Measurements from ENCODE around the gene REPIN1.

The REPIN1 gene

GRCh38 chr7:150337179-150337578 is 31.4 kb upstream of the REPIN1 start:
- TF ChIP-seq, protein P1, sequence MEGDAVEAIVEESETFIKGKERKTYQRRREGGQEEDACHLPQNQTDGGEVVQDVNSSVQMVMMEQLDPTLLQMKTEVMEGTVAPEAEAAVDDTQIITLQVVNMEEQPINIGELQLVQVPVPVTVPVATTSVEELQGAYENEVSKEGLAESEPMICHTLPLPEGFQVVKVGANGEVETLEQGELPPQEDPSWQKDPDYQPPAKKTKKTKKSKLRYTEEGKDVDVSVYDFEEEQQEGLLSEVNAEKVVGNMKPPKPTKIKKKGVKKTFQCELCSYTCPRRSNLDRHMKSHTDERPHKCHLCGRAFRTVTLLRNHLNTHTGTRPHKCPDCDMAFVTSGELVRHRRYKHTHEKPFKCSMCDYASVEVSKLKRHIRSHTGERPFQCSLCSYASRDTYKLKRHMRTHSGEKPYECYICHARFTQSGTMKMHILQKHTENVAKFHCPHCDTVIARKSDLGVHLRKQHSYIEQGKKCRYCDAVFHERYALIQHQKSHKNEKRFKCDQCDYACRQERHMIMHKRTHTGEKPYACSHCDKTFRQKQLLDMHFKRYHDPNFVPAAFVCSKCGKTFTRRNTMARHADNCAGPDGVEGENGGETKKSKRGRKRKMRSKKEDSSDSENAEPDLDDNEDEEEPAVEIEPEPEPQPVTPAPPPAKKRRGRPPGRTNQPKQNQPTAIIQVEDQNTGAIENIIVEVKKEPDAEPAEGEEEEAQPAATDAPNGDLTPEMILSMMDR (IDR thresholded peaks at IDR 0.05; ENCODE audit: low read depth, low read length, missing control alignments), result no peak
- no peak for DNase-seq (ENCODE audit: low read depth)
- H3K4me3 ChIP-seq (ENCODE audit: low read depth, low read length), result no peak overlapping the region

- no peak for DNase-seq (ENCODE audit: low read depth)
- no peak overlapping the region for H3K4me3 ChIP-seq (ENCODE audit: low read depth, low read length)
- TF ChIP-seq, protein P1 (IDR thresholded peaks at IDR 0.05; ENCODE audit: low read depth, low read length, missing control alignments), result no peak
These were observed 31.0 kb upstream of the REPIN1 start for GRCh38 chr7:150337659-150338081.

DNA sequence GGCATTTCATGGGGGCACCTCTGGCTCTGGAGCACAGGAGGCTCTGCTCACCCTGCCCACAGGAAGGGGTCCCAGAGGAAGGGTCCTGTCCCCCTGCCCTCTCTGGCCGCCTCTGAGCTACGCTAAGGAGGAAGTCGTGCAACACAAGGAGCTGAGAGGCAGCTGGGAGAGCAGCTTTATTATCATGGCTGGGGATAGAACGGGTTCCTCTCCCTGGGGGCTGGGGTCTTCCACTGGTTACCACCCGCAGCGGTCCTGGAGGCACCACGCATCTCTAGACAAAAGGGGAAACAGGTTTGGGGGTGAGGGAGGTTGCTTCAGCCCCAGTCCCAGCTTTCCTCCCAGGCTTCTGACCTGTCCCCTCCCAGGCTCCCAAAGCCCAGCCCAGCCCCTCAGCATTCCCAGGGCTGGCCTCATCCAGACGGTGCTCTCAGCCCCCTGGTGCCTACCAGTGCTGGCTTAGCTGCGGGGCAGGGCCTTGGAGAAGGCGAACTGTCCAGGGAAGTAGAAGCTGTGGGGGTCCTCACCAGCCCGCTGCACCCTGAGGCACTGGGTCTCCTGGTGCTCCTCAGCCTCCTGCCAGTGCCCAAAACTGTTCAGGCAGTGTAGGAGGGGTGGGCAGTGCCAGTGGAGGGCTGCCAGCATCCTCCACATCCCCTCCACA is 30.3 kb upstream of the REPIN1 start:
- TF ChIP-seq, protein P1 (IDR thresholded peaks at IDR 0.05; ENCODE audit: low read depth, low read length, missing control alignments), result no peak
- no peak for DNase-seq (ENCODE audit: low read depth)
- H3K4me3 ChIP-seq (ENCODE audit: low read depth, low read length), result no peak overlapping the region

DNA sequence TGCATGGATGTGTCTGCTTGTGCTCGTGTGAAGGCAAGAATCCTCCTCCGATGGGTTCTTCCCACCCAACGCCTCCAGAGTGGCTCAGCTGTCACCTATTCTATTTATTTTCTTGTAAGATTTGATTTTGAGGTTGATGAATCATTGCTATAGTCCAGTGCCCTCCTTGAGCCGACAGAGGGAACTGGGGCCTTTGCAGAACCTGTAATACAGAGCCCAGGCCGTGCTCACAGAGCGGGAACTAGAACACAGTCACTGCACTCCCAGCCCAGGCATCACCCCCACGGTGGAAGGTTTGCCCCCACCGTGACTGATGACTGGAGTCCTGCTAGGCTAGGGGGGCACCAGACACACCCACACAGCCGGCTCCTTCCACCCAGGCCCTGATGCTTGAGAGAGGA is 29.2 kb upstream of the REPIN1 start:
- H3K4me3 ChIP-seq (ENCODE audit: low read depth, low read length), result no peak overlapping the region
- TF ChIP-seq, protein P1 (IDR thresholded peaks at IDR 0.05; ENCODE audit: low read depth, low read length, missing control alignments), result no peak
- no peak for DNase-seq (ENCODE audit: low read depth)

- H3K4me3 ChIP-seq (ENCODE audit: low read depth, low read length), result no peak overlapping the region
- DNase-seq (ENCODE audit: low read depth), result no peak
These were observed 28.4 kb upstream of the REPIN1 start for GRCh38 chr7:150340024-150340749.

GRCh38 chr7:150340875-150341262 is 27.8 kb upstream of the REPIN1 start:
- H3K4me3 ChIP-seq (ENCODE audit: low read depth, low read length), result no peak overlapping the region
- TF ChIP-seq, protein P1 (IDR thresholded peaks at IDR 0.05; ENCODE audit: low read depth, low read length, missing control alignments), result no peak
- DNase-seq (ENCODE audit: low read depth), result no peak

More at GRCh38 chr7:150340024-150340749, 28.4 kb upstream of the REPIN1 start:
- TF ChIP-seq, protein P1 (IDR thresholded peaks at IDR 0.05; ENCODE audit: low read depth, low read length, missing control alignments), result no peak

All from GM12864 (cell line).